LNCAP (cell line): ENCODE measurements around the gene SLC6A18.

Experiments used
- CTCF ChIP-seq: fragments of 450-650 bp; IDR thresholded peaks from 2 replicates; pipeline ENCODE4 v1.5.1; 2017; ENCODE audit warnings: mild to moderate bottlenecking

SLC6A18 gene

GRCh38 chr5:1189269-1189668 is 35.9 kb upstream of the SLC6A18 start:
- TF ChIP-seq CTCF: no peak

DNA sequence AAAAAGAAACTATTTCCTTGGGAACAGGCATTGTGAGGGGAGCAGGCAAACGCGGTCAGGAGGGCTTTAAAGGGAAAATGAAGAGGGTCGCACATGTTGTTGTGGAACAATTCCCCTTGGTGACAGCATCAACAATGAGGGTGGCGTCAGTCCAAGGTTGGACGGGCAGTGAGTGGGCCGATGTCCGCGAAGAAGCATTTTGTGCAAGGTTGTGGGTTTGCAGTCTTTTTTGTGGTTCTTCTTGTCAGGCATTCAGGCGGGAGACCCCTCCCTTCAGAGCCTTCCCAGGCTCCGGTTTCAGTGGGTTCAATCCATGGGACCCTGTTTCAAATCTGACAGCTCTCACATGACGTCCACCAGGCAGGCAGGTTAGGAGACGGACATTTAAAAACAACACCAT is 34.9 kb upstream of the SLC6A18 start:
- no peak for TF ChIP-seq CTCF

- TF ChIP-seq CTCF: no peak
Observed at GRCh38 chr5:1190837-1191239, 34.3 kb upstream of the SLC6A18 start.

- no peak for TF ChIP-seq CTCF
Observed at GRCh38 chr5:1192971-1193590, 32.1 kb upstream of the SLC6A18 start.

DNA sequence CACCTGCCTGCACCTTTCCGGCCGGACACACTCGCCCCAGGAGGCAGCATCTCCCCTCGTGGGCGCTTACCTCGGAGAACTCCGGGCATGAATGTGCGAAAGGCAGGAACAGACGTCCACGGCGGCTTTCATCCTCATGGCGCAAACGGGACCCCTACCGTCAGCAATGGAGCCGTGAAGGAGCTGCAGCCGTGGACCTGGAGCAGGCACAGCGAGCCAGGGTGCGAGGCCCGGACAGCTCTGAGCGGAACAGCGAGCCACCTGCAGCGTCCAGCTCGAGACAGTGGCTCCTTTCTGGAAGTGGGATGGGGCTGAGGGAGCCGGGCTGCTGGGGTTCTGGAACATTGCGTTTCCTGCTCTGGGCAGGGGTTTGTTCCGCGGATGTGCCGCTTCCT is 31.6 kb upstream of the SLC6A18 start:
- no peak for TF ChIP-seq CTCF

GRCh38 chr5:1194378-1194777 is 30.8 kb upstream of the SLC6A18 start:
- TF ChIP-seq CTCF: no peak

GRCh38 chr5:1195439-1195838 is 29.7 kb upstream of the SLC6A18 start:
- no peak for TF ChIP-seq CTCF

GRCh38 chr5:1195916-1196315 is 29.3 kb upstream of the SLC6A18 start:
- no peak for TF ChIP-seq CTCF
